Stimulated activated CD4-positive, alpha-beta T cell treated with anti-CD3 and anti-CD28 coated beads, Interleukin-2, amount 100 ng/mL, for 4 hours (primary cell): Measurements from ENCODE around the gene NSF.
"Not testable (repeated sequence)": the region's sequence is repeated elsewhere in the genome, so short reads cannot be mapped to it uniquely, and the experiment has no call there.

Experiments
- DNase-seq: peaks from one replicate; pipeline ENCODE4 v3.0.0-alpha.2; 2020; ENCODE audit warnings: low read depth

The NSF gene

GRCh38 chr17:46756081-46756735 is 165.7 kb downstream of the NSF start:
- DNase-seq: no peak

GRCh38 chr17:46756861-46757260 is 166.4 kb downstream of the NSF start:
- no peak for DNase-seq

GRCh38 chr17:46757588-46757987 is 167.1 kb downstream of the NSF start:
- not testable (repeated sequence) for DNase-seq

GRCh38 chr17:46758614-46759013 is 168.1 kb downstream of the NSF start:
- no peak for DNase-seq

- no peak for DNase-seq
Observed at GRCh38 chr17:46759141-46759540, 168.7 kb downstream of the NSF start.

- DNase-seq: no peak
Observed at GRCh38 chr17:46763416-46763815, 172.9 kb downstream of the NSF start.

GRCh38 chr17:46764000-46764708 is 173.7 kb downstream of the NSF start:
- DNase-seq: no peak

GRCh38 chr17:46764709-46765401 is 174.4 kb downstream of the NSF start:
- no peak for DNase-seq

GRCh38 chr17:46765453-46765852 is 175.0 kb downstream of the NSF start:
- no peak for DNase-seq

- no peak for DNase-seq
Observed at GRCh38 chr17:46766493-46767491, 176.3 kb downstream of the NSF start.

- no peak for DNase-seq
Observed at GRCh38 chr17:46768540-46768870, 178.0 kb downstream of the NSF start.

- not testable (repeated sequence) for DNase-seq
Observed at GRCh38 chr17:46768896-46769295, 178.4 kb downstream of the NSF start.

GRCh38 chr17:46769531-46770438 is 179.3 kb downstream of the NSF start:
- no peak for DNase-seq

- no peak for DNase-seq
Observed at GRCh38 chr17:46770439-46770817, 180.0 kb downstream of the NSF start.

- DNase-seq: no peak
Observed at GRCh38 chr17:46770818-46771560, 180.5 kb downstream of the NSF start.

GRCh38 chr17:46771561-46772474 is 181.3 kb downstream of the NSF start:
- DNase-seq: no peak

GRCh38 chr17:46772475-46773220 is 182.2 kb downstream of the NSF start:
- no peak for DNase-seq

- DNase-seq: no peak
Observed at GRCh38 chr17:46773221-46773605, 182.7 kb downstream of the NSF start.

- DNase-seq: no peak
Observed at GRCh38 chr17:46773676-46774075, 183.2 kb downstream of the NSF start.
